ENCODE measurements around the gene SDF4.

SDF4 gene

DNA sequence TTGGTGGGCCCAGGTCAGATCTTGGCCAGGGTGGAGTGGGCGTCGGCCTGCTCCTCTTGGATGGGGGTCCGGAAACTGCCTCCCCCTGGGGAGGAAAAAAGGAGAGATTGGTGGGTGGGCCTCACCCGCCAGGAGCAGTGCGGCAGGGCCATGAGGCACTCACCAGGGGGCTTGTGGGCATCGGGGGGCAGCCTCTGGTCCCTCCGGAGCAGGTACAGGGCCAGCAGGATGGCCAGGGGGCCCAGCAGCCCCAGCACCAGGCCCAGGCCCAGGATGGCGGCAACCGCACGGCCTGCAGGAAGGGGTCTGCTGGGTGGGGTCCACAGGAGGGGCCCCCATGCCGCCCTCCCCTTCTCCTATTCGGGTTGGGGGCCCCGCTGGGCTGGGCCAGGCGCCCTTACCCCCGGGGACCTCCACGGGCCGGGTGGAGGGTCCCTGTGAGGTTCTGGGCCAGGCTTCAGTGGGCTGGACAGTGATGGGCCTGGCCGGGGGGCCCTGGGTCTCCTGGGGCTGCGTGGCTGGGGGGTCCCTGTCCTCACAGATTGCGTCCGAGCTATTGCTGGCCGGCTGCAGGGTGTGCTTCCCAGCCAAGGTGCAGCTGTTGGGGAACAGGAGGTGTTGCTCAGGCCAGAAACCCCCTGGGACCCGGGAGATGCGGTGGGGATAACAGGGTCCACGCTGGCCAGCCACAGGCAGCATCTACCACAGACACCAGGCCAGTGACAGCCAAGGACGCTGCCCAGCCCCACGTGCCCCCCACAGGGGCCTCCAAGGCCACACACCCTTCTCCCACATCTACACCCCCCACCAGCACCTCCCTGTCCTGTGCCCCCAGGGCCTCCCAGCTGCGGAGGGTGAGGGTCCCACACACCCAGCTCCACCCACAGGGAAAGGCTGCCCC lies 20.0 kb downstream of the SDF4 start:
- H3K23ac ChIP-seq (ENCODE audit: low read length) = no peak overlapping the region
- H3K14ac ChIP-seq (ENCODE audit: low read length) = no peak overlapping the region
- no peak overlapping the region for H3K9ac ChIP-seq (ENCODE audit: low read length)
- no peaks in the 10 kb centered on the region for H3K4me1 ChIP-seq (ENCODE audit: control insufficient read depth in 1 of 2, insufficient read depth in 2 of 2, low read length in 2 of 2)
- no peak overlapping the region for H2AFZ ChIP-seq (ENCODE audit: insufficient read depth, low read length, poor library complexity)
- no peak overlapping the region for H2BK120ac ChIP-seq (ENCODE audit: insufficient read depth, low read length, poor library complexity)
- H3K18ac ChIP-seq (ENCODE audit: low read length) = no peak overlapping the region
- no peak overlapping the region for H3K4me2 ChIP-seq (ENCODE audit: low read length)
- no peak for DNase-seq
- H3K79me1 ChIP-seq (ENCODE audit: low read length) = no peaks in the 10 kb centered on the region
- H3K4me3 ChIP-seq (ENCODE audit: low read depth, low read length) = no peak overlapping the region
- no peak overlapping the region for H4K12ac ChIP-seq (ENCODE audit: low read depth, low read length)
- H2AK5ac ChIP-seq (ENCODE audit: low read length) = no peak overlapping the region
- no peaks in the 10 kb centered on the region for H3K27me3 ChIP-seq (ENCODE audit: insufficient read depth, low read length)
- no peak overlapping the region for H2BK5ac ChIP-seq (ENCODE audit: low read depth, low read length, poor library complexity)
- no peak overlapping the region for H4K8ac ChIP-seq (ENCODE audit: low read depth, low read length)
- WGBS (ENCODE audit: extremely low coverage, insufficient coverage, insufficient read length) = no CpG with 5 or more reads among the region's 28 CpGs
- H3K9me3 ChIP-seq (ENCODE audit: insufficient read depth, low read depth, low read length) = peaks cover 7% of the 10 kb centered on the region
- no peaks in the 10 kb centered on the region for H3K79me2 ChIP-seq (ENCODE audit: control insufficient read depth, insufficient read depth, low read length, poor library complexity)
- peaks cover 10 to 14% of the 10 kb centered on the region in 2 experiments for H3K36me3 ChIP-seq (ENCODE audit: control insufficient read depth in 1 of 2, insufficient read depth in 2 of 2, low read length in 2 of 2)
- no peak overlapping the region for H4K91ac ChIP-seq (ENCODE audit: low read depth, low read length)
- H2BK12ac ChIP-seq (ENCODE audit: low read length) = no peak overlapping the region
- H3K27ac ChIP-seq (ENCODE audit: low read depth, low read length) = no peak overlapping the region
- no peak overlapping the region for H3K4ac ChIP-seq (ENCODE audit: low read depth, low read length)

DNA sequence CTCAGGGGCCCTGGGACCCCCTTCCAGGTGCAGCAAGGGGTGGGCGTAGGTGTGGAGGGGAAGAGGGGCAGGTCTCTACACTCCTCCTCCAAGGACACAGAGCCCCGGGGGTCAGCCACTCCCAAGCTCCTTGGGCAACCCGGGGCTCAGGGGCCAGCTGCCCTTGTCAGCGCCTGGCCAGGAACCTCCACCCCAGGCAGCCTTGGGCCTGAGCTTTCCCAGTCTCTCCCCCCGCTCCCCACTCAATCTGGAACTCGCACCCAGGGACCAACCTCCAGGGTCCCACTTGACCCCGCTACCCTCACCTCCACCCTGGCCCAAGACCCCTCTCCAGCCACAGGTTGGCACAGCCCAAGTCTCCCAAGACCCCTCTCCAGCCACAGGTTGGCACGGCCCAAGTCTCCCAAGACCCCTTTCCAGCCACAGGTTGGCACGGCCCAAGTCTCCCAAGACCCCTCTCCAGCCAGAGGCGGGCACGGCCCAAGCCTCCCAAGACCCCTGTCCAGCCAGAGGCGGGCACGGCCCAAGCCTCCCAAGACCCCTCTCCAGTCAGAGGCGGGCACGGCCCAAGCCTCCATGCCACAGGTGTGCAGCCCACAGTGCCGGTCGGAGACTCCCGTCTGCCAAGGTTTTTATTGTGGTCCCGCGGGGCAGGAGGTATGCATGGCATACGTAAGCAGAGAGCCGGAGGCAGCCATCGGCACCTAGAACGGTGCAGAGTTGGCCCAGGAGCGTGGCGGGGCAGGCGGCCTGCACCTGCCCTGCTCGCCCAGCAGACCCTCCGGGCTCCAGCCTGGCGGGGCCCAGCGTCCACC lies 20.9 kb downstream of the SDF4 start:
- no CpG with 5 or more reads among the region's 31 CpGs for WGBS (ENCODE audit: extremely low coverage, insufficient coverage, insufficient read length)
- Histone ChIP-seq H2BK5ac (ENCODE audit: low read depth, low read length, poor library complexity) (no peak overlapping the region), H3K4ac (ENCODE audit: low read depth, low read length) (no peak overlapping the region), H3K23ac (ENCODE audit: low read length) (no peak overlapping the region), H3K14ac (ENCODE audit: low read length) (no peak overlapping the region), H3K36me3 (ENCODE audit: control insufficient read depth in 1 of 2, insufficient read depth in 2 of 2, low read length in 2 of 2) (peaks cover 2 to 6% of the 10 kb centered on the region in 2 experiments), H3K18ac (ENCODE audit: low read length) (no peak overlapping the region), H3K9me3 (ENCODE audit: insufficient read depth, low read depth, low read length) (peaks cover 7% of the 10 kb centered on the region), H2AFZ (ENCODE audit: insufficient read depth, low read length, poor library complexity) (no peak overlapping the region), H3K4me2 (ENCODE audit: low read length) (no peak overlapping the region), H3K9ac (ENCODE audit: low read length) (no peak overlapping the region), H4K12ac (ENCODE audit: low read depth, low read length) (no peak overlapping the region), H4K91ac (ENCODE audit: low read depth, low read length) (no peak overlapping the region), H3K79me2 (ENCODE audit: control insufficient read depth, insufficient read depth, low read length, poor library complexity) (no peaks in the 10 kb centered on the region), H3K79me1 (ENCODE audit: low read length) (no peaks in the 10 kb centered on the region), H2BK12ac (ENCODE audit: low read length) (no peak overlapping the region), H4K8ac (ENCODE audit: low read depth, low read length) (no peak overlapping the region), H3K27ac (ENCODE audit: low read depth, low read length) (no peak overlapping the region), H3K4me1 (ENCODE audit: control insufficient read depth in 1 of 2, insufficient read depth in 2 of 2, low read length in 2 of 2) (no peaks in the 10 kb centered on the region), H2BK120ac (ENCODE audit: insufficient read depth, low read length, poor library complexity) (no peak overlapping the region), H3K27me3 (ENCODE audit: insufficient read depth, low read length) (peaks cover 4% of the 10 kb centered on the region), H3K4me3 (ENCODE audit: low read depth, low read length) (no peak overlapping the region), H2AK5ac (ENCODE audit: low read length) (no peak overlapping the region)
- no peak for DNase-seq

DNA sequence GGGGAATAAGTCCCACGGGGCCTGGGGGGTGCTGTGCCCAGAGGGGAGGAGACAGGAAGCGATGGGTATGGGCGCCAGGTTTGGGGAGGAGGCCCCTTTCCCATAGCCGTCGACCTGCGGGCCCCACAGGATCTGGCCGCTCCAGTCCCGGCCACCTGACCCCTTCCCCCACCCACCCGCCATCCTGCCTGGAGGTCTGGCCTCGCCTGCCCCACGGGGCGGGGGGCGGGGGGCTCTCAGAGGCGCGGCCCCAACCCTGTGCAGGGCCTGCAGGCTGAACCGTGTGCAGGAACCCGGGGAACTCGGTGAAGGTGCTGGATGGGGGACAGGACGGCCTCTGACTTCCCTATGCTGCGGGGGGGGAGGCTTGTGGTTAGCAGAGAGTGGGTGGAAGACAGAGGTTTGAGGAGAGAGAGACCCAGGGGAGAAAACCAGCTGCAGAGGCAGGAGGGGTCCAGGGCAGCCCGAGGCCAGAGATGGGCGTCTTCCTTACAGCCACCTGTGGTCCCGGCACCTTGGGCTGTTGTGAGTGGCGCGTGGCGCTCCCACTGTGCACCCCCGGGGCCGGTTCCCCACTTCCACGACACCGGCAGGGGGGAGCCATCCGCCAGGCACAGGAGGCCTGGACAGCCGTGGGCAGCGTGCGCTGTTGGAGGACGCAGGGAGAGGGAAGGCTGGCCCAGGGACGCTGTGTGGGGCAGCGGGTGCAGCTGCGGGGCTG lies 22.9 kb downstream of the SDF4 start:
- no peak overlapping the region for H2BK120ac ChIP-seq (ENCODE audit: insufficient read depth, low read length, poor library complexity)
- H3K9ac ChIP-seq (ENCODE audit: low read length) = no peak overlapping the region
- H3K9me3 ChIP-seq (ENCODE audit: insufficient read depth, low read depth, low read length) = peaks cover 7% of the 10 kb centered on the region
- H2AK5ac ChIP-seq (ENCODE audit: low read length) = no peak overlapping the region
- DNase-seq = no peak
- H4K12ac ChIP-seq (ENCODE audit: low read depth, low read length) = no peak overlapping the region
- H4K91ac ChIP-seq (ENCODE audit: low read depth, low read length) = no peak overlapping the region
- H3K23ac ChIP-seq (ENCODE audit: low read length) = no peak overlapping the region
- H3K14ac ChIP-seq (ENCODE audit: low read length) = no peak overlapping the region
- no peak overlapping the region for H2AFZ ChIP-seq (ENCODE audit: insufficient read depth, low read length, poor library complexity)
- no peak overlapping the region for H4K8ac ChIP-seq (ENCODE audit: low read depth, low read length)
- no peak overlapping the region for H3K27ac ChIP-seq (ENCODE audit: low read depth, low read length)
- no peaks in the 10 kb centered on the region for H3K36me3 ChIP-seq (ENCODE audit: control insufficient read depth in 1 of 2, insufficient read depth in 2 of 2, low read length in 2 of 2)
- peaks cover 11% of the 10 kb centered on the region for H3K27me3 ChIP-seq (ENCODE audit: insufficient read depth, low read length)
- H2BK5ac ChIP-seq (ENCODE audit: low read depth, low read length, poor library complexity) = no peak overlapping the region
- no peak overlapping the region for H3K4me2 ChIP-seq (ENCODE audit: low read length)
- H3K4me1 ChIP-seq (ENCODE audit: control insufficient read depth in 1 of 2, insufficient read depth in 2 of 2, low read length in 2 of 2) = no peaks in the 10 kb centered on the region
- no peak overlapping the region for H3K4ac ChIP-seq (ENCODE audit: low read depth, low read length)
- no peaks in the 10 kb centered on the region for H3K79me2 ChIP-seq (ENCODE audit: control insufficient read depth, insufficient read depth, low read length, poor library complexity)
- no CpG with 5 or more reads among the region's 38 CpGs for WGBS (ENCODE audit: extremely low coverage, insufficient coverage, insufficient read length)
- H3K4me3 ChIP-seq (ENCODE audit: low read depth, low read length) = no peak overlapping the region
- no peaks in the 10 kb centered on the region for H3K79me1 ChIP-seq (ENCODE audit: low read length)
- H2BK12ac ChIP-seq (ENCODE audit: low read length) = no peak overlapping the region
- H3K18ac ChIP-seq (ENCODE audit: low read length) = no peak overlapping the region

DNA sequence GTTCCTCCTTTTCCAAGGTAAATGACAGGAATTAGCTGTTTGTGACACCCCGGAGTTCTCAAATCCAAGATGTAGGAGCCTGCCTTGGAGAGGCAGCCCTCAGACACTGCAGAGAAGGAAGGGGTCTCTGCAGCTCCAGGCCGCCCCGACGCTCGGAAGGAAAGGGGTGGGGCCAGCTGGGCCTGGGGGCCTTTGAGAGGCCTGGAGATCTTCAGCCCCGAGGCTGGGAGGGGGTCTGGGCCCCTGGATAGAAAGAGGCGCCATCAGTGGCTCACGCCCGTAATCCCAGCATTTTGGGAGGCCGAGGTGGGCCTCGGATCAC lies 24.3 kb downstream of the SDF4 start:
- Histone ChIP-seq H2BK5ac (ENCODE audit: low read depth, low read length, poor library complexity) (no peak overlapping the region), H3K9ac (ENCODE audit: low read length) (no peak overlapping the region), H3K23ac (ENCODE audit: low read length) (no peak overlapping the region), H4K12ac (ENCODE audit: low read depth, low read length) (no peak overlapping the region), H3K36me3 (ENCODE audit: control insufficient read depth in 1 of 2, insufficient read depth in 2 of 2, low read length in 2 of 2) (no peaks in the 10 kb centered on the region), H3K14ac (ENCODE audit: low read length) (no peak overlapping the region), H3K27ac (ENCODE audit: low read depth, low read length) (no peak overlapping the region), H2AK5ac (ENCODE audit: low read length) (no peak overlapping the region), H3K4me1 (ENCODE audit: control insufficient read depth in 1 of 2, insufficient read depth in 2 of 2, low read length in 2 of 2) (no peaks in the 10 kb centered on the region), H3K4ac (ENCODE audit: low read depth, low read length) (no peak overlapping the region), H3K4me3 (ENCODE audit: low read depth, low read length) (no peak overlapping the region), H2BK12ac (ENCODE audit: low read length) (no peak overlapping the region), H3K4me2 (ENCODE audit: low read length) (no peak overlapping the region), H3K27me3 (ENCODE audit: insufficient read depth, low read length) (peaks cover 11% of the 10 kb centered on the region), H3K79me2 (ENCODE audit: control insufficient read depth, insufficient read depth, low read length, poor library complexity) (no peaks in the 10 kb centered on the region), H4K8ac (ENCODE audit: low read depth, low read length) (no peak overlapping the region), H2BK120ac (ENCODE audit: insufficient read depth, low read length, poor library complexity) (no peak overlapping the region), H2AFZ (ENCODE audit: insufficient read depth, low read length, poor library complexity) (no peak overlapping the region), H3K18ac (ENCODE audit: low read length) (no peak overlapping the region), H3K9me3 (ENCODE audit: insufficient read depth, low read depth, low read length) (peaks cover 3% of the 10 kb centered on the region), H3K79me1 (ENCODE audit: low read length) (no peaks in the 10 kb centered on the region), H4K91ac (ENCODE audit: low read depth, low read length) (no peak overlapping the region)
- DNase-seq = no peak
- WGBS (ENCODE audit: extremely low coverage, insufficient coverage, insufficient read length) = no CpG with 5 or more reads among the region's 11 CpGs

All from trophoblast cell (in vitro differentiated cells and primary cell).